NCI-H128 (cell line): ENCODE results near the gene MLIP.
"Not testable (repeated sequence)": the region's sequence is repeated elsewhere in the genome, so short reads cannot be mapped to it uniquely, and the experiment has no call there.

Experiments
- DNase-seq: peaks from one replicate; lab custom pipeline; 2025; ENCODE audit not compliant: unreplicated experiment; lab: John Stamatoyannopoulos, UW

MLIP gene

GRCh38 chr6:54135665-54136369, 24.6 kb downstream of the MLIP start:
- DNase-seq: no peak

GRCh38 chr6:54138795-54139194, 27.6 kb downstream of the MLIP start:
- no peak for DNase-seq

- no peak for DNase-seq
Measured at GRCh38 chr6:54140811-54141210, 29.6 kb downstream of the MLIP start.

- DNase-seq: no peak
Measured at GRCh38 chr6:54142889-54143519, 31.8 kb downstream of the MLIP start.

GRCh38 chr6:54151861-54152260, 40.6 kb downstream of the MLIP start:
- no peak for DNase-seq

- DNase-seq: no peak
Measured at GRCh38 chr6:54156650-54157250, 45.5 kb downstream of the MLIP start.

GRCh38 chr6:54157405-54157804, 46.2 kb downstream of the MLIP start:
- DNase-seq: no peak

- no peak for DNase-seq
Measured at GRCh38 chr6:54173089-54173488, 61.8 kb downstream of the MLIP start.

- no peak for DNase-seq
Measured at GRCh38 chr6:54179152-54179551, 67.9 kb downstream of the MLIP start.

GRCh38 chr6:54183616-54184015, 72.4 kb downstream of the MLIP start:
- DNase-seq: no peak

GRCh38 chr6:54185885-54186284, 74.6 kb downstream of the MLIP start:
- DNase-seq: no peak

- DNase-seq: no peak
Measured at GRCh38 chr6:54188846-54189245, 77.6 kb downstream of the MLIP start.

GRCh38 chr6:54191461-54191860, 80.2 kb downstream of the MLIP start:
- DNase-seq: no peak

GRCh38 chr6:54192993-54193392, 81.8 kb downstream of the MLIP start:
- DNase-seq: no peak

- no peak for DNase-seq
Measured at GRCh38 chr6:54193560-54193959, 82.3 kb downstream of the MLIP start.

GRCh38 chr6:54194067-54194466, 82.8 kb downstream of the MLIP start:
- DNase-seq: no peak

- no peak for DNase-seq
Measured at GRCh38 chr6:54195637-54196036, 84.4 kb downstream of the MLIP start.

GRCh38 chr6:54196905-54197304, 85.7 kb downstream of the MLIP start:
- no peak for DNase-seq

- DNase-seq: no peak
Measured at GRCh38 chr6:54198134-54198533, 86.9 kb downstream of the MLIP start.

- DNase-seq: not testable (repeated sequence)
Measured at GRCh38 chr6:54203474-54204035, 92.3 kb downstream of the MLIP start.

GRCh38 chr6:54204921-54205591, 93.8 kb downstream of the MLIP start:
- no peak for DNase-seq

- no peak for DNase-seq
Measured at GRCh38 chr6:54206510-54206909, 95.3 kb downstream of the MLIP start.
